Nephron progenitor cell (in vitro differentiated cells): ENCODE data around the gene STX17.
A peak's percentile ranks its signal among the peaks of the same experiment; 100 is the strongest.

Experiments used
- DNase-seq: peaks from one replicate; pipeline ENCODE4 v3.0.0; 2021
- H3K27ac Mint-ChIP-seq: 2 replicates; pipeline ENCODE4 v1.8.0; 2021; ENCODE audit warnings: mild to moderate bottlenecking, moderate library complexity, mixed read lengths
- H3K27me3 Mint-ChIP-seq: 2 replicates; pipeline ENCODE4 v1.8.0; 2021; ENCODE audit warnings: mild to moderate bottlenecking, low read depth, mixed read lengths; ENCODE audit not compliant: poor library complexity
- H3K36me3 Mint-ChIP-seq: 2 replicates; pipeline ENCODE4 v1.8.0; 2021; ENCODE audit warnings: low read depth, mixed read lengths
- H3K4me1 Mint-ChIP-seq: 2 replicates; pipeline ENCODE4 v1.8.0; 2021; ENCODE audit warnings: mixed read lengths
- H3K4me3 Mint-ChIP-seq: 2 replicates; pipeline ENCODE4 v1.8.0; 2021; ENCODE audit warnings: mild to moderate bottlenecking, moderate library complexity, mixed read lengths
- H3K9me3 Mint-ChIP-seq: 2 replicates; pipeline ENCODE4 v1.8.0; 2021; ENCODE audit warnings: mild to moderate bottlenecking, moderate library complexity, mixed read lengths
- CTCF ChIP-seq: fragments of 200-600 bp; sonication (generic); IDR thresholded peaks from 2 replicates; pipeline ENCODE4 v1.5.0; 2021; ENCODE audit warnings: antibody characterized with exemption

The STX17 gene

GRCh38 chr9:99925541-99925940 lies 19.1 kb downstream of the STX17 start:
- peaks cover 3% of the 10 kb centered on the region for H3K27me3 Mint-ChIP-seq
- no peak for TF ChIP-seq CTCF
- no peak overlapping the region for H3K4me3 Mint-ChIP-seq
- peaks cover 40% of the 10 kb centered on the region for H3K9me3 Mint-ChIP-seq
- DNase-seq: no peak
- no peak overlapping the region for H3K27ac Mint-ChIP-seq
- no peaks in the 10 kb centered on the region for H3K4me1 Mint-ChIP-seq
- peaks cover 94% of the 10 kb centered on the region for H3K36me3 Mint-ChIP-seq

DNA sequence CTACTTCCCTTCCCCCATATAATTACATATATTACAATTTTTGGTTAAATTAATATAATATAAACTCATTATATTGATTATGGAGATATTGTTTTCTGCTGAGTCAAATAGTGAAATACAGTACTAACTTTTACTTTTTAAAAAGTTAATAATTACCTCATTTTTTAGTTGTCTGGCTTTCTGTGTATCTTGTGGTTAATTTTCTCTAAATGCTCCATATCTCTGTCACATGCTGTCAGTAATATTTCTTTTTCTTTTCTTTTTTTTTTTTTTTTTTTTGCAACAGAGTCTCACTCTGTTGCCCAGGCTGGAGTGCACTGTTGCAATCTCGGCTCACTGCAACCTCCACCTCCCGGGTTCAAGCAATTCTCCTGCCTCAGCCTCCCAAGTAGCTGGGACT lies 23.2 kb downstream of the STX17 start:
- Mint-ChIP-seq H3K27ac (no peak overlapping the region), H3K27me3 (peaks cover 4% of the 10 kb centered on the region), H3K36me3 (peaks cover 74% of the 10 kb centered on the region), H3K9me3 (peaks cover 36% of the 10 kb centered on the region), H3K4me1 (no peaks in the 10 kb centered on the region), H3K4me3 (no peak overlapping the region)
- no peak for DNase-seq
- TF ChIP-seq CTCF: no peak

DNA sequence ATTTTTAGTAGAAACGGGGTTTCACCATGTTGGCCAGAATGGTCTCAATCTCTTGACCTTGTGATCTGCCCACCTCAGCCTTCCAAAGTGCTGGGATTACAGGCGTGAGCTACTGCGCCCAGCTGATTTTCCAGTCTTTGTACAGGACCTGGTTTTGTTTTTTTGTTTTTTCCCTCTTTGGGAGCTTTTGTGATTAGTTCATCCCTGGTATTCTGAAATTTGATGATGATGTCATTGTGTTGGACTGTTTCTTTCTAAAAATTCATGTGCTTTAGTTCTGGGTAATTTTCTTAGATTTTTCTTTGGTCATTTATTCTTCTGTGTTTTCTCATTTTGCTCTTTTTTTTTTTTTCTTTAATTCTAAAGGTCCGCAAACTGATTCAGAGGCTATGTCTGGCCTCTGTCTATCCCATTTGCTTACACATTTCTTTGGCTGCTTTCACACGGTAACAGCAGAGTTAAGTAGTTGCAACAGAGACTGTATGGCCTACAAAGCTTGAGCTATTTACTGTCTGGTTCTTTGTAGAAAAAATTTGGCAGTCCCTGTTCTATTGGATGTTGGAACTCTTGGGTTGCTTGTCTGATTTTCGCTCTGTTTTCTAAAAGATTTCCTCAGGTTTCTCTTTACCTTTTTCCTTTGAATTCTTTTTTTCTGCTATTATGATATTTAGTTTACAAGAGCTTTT lies 24.8 kb downstream of the STX17 start:
- H3K9me3 Mint-ChIP-seq: peaks cover 25% of the 10 kb centered on the region
- peaks cover 67% of the 10 kb centered on the region for H3K36me3 Mint-ChIP-seq
- DNase-seq: no peak
- no peaks in the 10 kb centered on the region for H3K4me1 Mint-ChIP-seq
- no peak overlapping the region for H3K27ac Mint-ChIP-seq
- TF ChIP-seq CTCF: no peak
- peaks cover 4% of the 10 kb centered on the region for H3K27me3 Mint-ChIP-seq
- H3K4me3 Mint-ChIP-seq: no peak overlapping the region

GRCh38 chr9:99936947-99937587 lies 30.6 kb downstream of the STX17 start:
- DNase-seq: no peak
- no peak for TF ChIP-seq CTCF
- Mint-ChIP-seq H3K4me1 (no peaks in the 10 kb centered on the region), H3K27ac (no peak overlapping the region), H3K36me3 (peaks cover 54% of the 10 kb centered on the region), H3K9me3 (peaks cover 25% of the 10 kb centered on the region), H3K27me3 (no peaks in the 10 kb centered on the region), H3K4me3 (no peak overlapping the region)

DNA sequence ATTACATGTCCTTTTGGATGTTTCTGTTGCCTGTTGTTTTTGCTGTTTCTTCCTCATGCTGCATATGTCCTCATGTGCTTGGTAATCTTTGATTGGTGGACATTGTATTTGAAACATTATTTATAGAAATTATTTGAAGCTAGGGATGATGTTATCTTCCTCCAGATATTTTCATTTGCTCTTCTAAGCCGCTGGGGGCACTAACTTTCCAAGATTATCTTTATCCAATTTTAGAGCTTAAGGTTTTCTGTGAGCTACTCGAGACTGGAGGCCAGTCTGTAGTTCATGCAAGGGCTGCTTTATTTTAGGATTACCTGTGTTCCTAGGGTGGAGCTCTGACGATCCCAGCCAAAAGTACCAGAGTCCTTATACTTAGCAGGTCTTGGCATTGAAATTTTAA lies 40.9 kb downstream of the STX17 start:
- TF ChIP-seq CTCF: peak; percentile 27
- DNase-seq: no peak
- Mint-ChIP-seq H3K36me3 (peaks cover 28% of the 10 kb centered on the region), H3K4me3 (no peak overlapping the region), H3K4me1 (no peaks in the 10 kb centered on the region), H3K27ac (no peak overlapping the region), H3K9me3 (peaks cover 8% of the 10 kb centered on the region), H3K27me3 (peaks cover 3% of the 10 kb centered on the region)

DNA sequence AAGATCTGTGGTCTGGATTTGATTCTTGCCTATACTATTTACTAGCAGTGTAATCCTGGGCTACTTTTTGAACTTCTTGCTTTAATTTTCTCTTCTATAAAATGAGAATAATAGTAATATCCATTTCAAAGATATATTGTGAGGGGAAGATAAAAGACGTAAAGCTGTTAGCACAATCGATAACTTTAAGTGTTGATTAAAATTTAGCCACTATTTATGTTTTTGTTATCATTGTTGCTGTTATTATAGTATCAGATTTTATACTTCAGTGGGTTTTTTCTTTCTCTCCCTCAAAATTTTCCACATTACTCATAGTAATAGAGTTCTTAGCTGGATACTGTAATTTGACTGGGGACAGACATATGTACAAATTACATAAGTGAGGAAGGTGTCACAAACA lies 42.0 kb downstream of the STX17 start:
- no peak for DNase-seq
- Mint-ChIP-seq H3K36me3 (peaks cover 32% of the 10 kb centered on the region), H3K4me1 (no peaks in the 10 kb centered on the region), H3K9me3 (peaks cover 7% of the 10 kb centered on the region), H3K4me3 (no peak overlapping the region), H3K27me3 (no peaks in the 10 kb centered on the region), H3K27ac (no peak overlapping the region)
- TF ChIP-seq CTCF: no peak
